ENCODE measurements around the gene SACM1L. TPM values are rescaled to one million over a fixed set of nuclear protein-coding genes. Genes with fewer than 3 reads are reported as not detected.

Gene SACM1L
- total and polyA plus RNA-seq, 2 donors (not counting 3 experiments of a cell fraction or from before 2014, with no cell fraction given), result 11.9 to 39.9 TPM

GRCh38 chr3:45676325-45677032 lies 12.7 kb upstream of the SACM1L start:
- Histone ChIP-seq H3K9ac (replicated peaks; ENCODE audit: extremely low read depth, insufficient read depth, low read length) (no peak overlapping the region), H3K4me1 (ENCODE audit: control insufficient read depth, extremely low read depth, insufficient read depth, low read length) (peaks cover 7% of the 10 kb centered on the region), H3K27me3 (ENCODE audit: control insufficient read depth in 2 of 2, insufficient read depth in 2 of 2, low read length in 2 of 2) (no peaks in the 10 kb centered on the region), H3K36me3 (ENCODE audit: control insufficient read depth in 2 of 2, extremely low read depth in 1 of 2, insufficient read depth in 2 of 2, low read length in 2 of 2) (peaks cover 9 to 30% of the 10 kb centered on the region in 2 experiments), H3K9me1 (replicated peaks; ENCODE audit: control insufficient read depth, extremely low read depth, insufficient read depth, low read length) (no peaks in the 10 kb centered on the region), H3K4me2 (ENCODE audit: insufficient read depth, low read length) (no peak overlapping the region), H3K27ac (ENCODE audit: insufficient read depth, low read depth, low read length) (peak overlapping the region; percentile 3), H3K79me2 (ENCODE audit: control insufficient read depth, insufficient read depth, low read length) (no peaks in the 10 kb centered on the region), H2AFZ (ENCODE audit: low read depth, low read length) (no peak overlapping the region), H3K4me3 (replicated peaks in 1 of 3; ENCODE audit: insufficient read depth in 1 of 3, low read depth in 1 of 3, low read length in 3 of 3) (no peak overlapping the region), H3K9me3 (replicated peaks; ENCODE audit: control insufficient read depth, insufficient read depth, low read length) (no peaks in the 10 kb centered on the region), H4K20me1 (replicated peaks; ENCODE audit: control insufficient read depth, extremely low read depth, insufficient read depth, low read length) (no peaks in the 10 kb centered on the region)
- intact Hi-C loops (cut with micrococcal nuclease), result no loop called here
- ChIA-PET POLR2A (no interaction called here), CTCF (interaction anchor here (0.9 kb wide), 1 partner anchor 17 kb away, joined by 6 read pairs; no protein-coding TSS in a partner anchor)
- dilution Hi-C loops (cut with MboI; ENCODE audit: extremely low pct_ligation_motif_present, low sequenced_read_pairs), result no loop called here
- no peak for TF ChIP-seq MYC (IDR thresholded peaks at IDR 0.05; ENCODE audit: low read depth, low read length)
- TF ChIP-seq CTCF (IDR thresholded peaks at IDR 0.05; ENCODE audit: extremely low read depth in 1 of 2, insufficient read depth in 1 of 2, low read depth in 1 of 2, low read length in 2 of 2), result no peak
- no peak for TF ChIP-seq POLR2A (IDR thresholded peaks at IDR 0.05; ENCODE audit: low read depth, low read length)
- TF ChIP-seq EZH2 (IDR thresholded peaks at IDR 0.05; ENCODE audit: borderline replicate concordance, low read depth, low read length, severe bottlenecking), result no peak
- no peak for TF ChIP-seq JUN (IDR thresholded peaks at IDR 0.05; ENCODE audit: borderline replicate concordance, insufficient read depth, insufficient read length, low read depth)
- no peak for TF ChIP-seq GATA2 (IDR thresholded peaks at IDR 0.05; ENCODE audit: insufficient read depth, insufficient read length, low read depth, low read length)
- TF ChIP-seq, protein P1, sequence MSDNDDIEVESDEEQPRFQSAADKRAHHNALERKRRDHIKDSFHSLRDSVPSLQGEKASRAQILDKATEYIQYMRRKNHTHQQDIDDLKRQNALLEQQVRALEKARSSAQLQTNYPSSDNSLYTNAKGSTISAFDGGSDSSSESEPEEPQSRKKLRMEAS (IDR thresholded peaks at IDR 0.05; ENCODE audit: insufficient read depth, insufficient read length), result no peak
- no peak for TF ChIP-seq POLR2AphosphoS5 (IDR thresholded peaks at IDR 0.05; ENCODE audit: insufficient read depth, low read depth, low read length)
- TF ChIP-seq FOS (IDR thresholded peaks at IDR 0.05; ENCODE audit: borderline replicate concordance, insufficient read depth, low read length), result no peak
- peak; percentile 70 for FAIRE-seq
- DNase-seq (ENCODE audit: low read depth, low spot score), result no peak
- BruUV-seq (replicated peaks), result no TSS peak

Measured in endothelial cell of umbilical vein (primary cell).